ENCODE results near the gene ATP13A5. TPM values are rescaled to one million over a fixed set of nuclear protein-coding genes. Genes with fewer than 3 reads are reported as not detected.

Gene ATP13A5
- total and polyA plus RNA-seq, 2 of the 8 experiments (the other 6 are each of a cell fraction or from before 2014, with no cell fraction given) = not detected

- Histone ChIP-seq H3K79me2 (ENCODE audit: control insufficient read depth in 1 of 2, insufficient read depth in 2 of 2, low read length in 2 of 2) (no peaks in the 10 kb centered on the region), H3K56ac (replicated peaks; ENCODE audit: insufficient read length, low read depth, low read length) (no peak overlapping the region), H4K20me1 (replicated peaks in 1 of 2; ENCODE audit: control insufficient read depth in 1 of 2, insufficient read depth in 2 of 2, low read length in 2 of 2) (no peaks in the 10 kb centered on the region), H3K18ac (ENCODE audit: extremely low read depth, low read length) (no peak overlapping the region), H2BK12ac (ENCODE audit: low read depth, low read length) (no peak overlapping the region), H2BK5ac (ENCODE audit: low read depth, low read length) (no peak overlapping the region), H3K4me1 (replicated peaks in 1 of 4; ENCODE audit: control insufficient read depth in 3 of 4, insufficient read depth in 4 of 4, low read length in 3 of 4) (no peaks in the 10 kb centered on the region), H3K27ac (ENCODE audit: low read depth, low read length) (no peak overlapping the region), H2AFZ (ENCODE audit: low read length) (no peak overlapping the region), H3K79me1 (ENCODE audit: low read depth, low read length) (no peaks in the 10 kb centered on the region), H3K23ac (ENCODE audit: insufficient read length) (no peak overlapping the region), H3K27me3 (replicated peaks in 1 of 4; ENCODE audit: control insufficient read depth in 3 of 4, extremely low read depth in 1 of 4, insufficient read depth in 3 of 4, low read length in 3 of 4) (no peaks in the 10 kb centered on the region), H4K5ac (ENCODE audit: insufficient read length, low read depth, low read length) (no peak overlapping the region), H2BK15ac (ENCODE audit: low read length) (no peak overlapping the region), H3K36me3 (ENCODE audit: control insufficient read depth in 2 of 4, insufficient read depth in 4 of 4, low read length in 3 of 4) (no peaks in the 10 kb centered on the region), H3K23me2 (ENCODE audit: low read depth, low read length) (no peaks in the 10 kb centered on the region; the same call in 1 of the 2 replicates), H3K4ac (replicated peaks; ENCODE audit: insufficient read length, low read depth, low read length) (no peak overlapping the region), H2BK120ac (replicated peaks; ENCODE audit: low read depth, low read length) (no peak overlapping the region), H2AK5ac (ENCODE audit: low read depth, low read length) (no peak overlapping the region), H3K9me3 (ENCODE audit: insufficient read depth in 2 of 2, low read depth in 1 of 2, low read length in 1 of 2) (no peaks in the 10 kb centered on the region), H3K4me3 (ENCODE audit: extremely low read depth in 1 of 4, insufficient read depth in 2 of 4, low read depth in 3 of 4, low read length in 4 of 4) (no peak overlapping the region), H3K14ac (ENCODE audit: insufficient read length) (no peak overlapping the region), H4K91ac (replicated peaks; ENCODE audit: insufficient read length, low read length) (no peak overlapping the region), H3K4me2 (ENCODE audit: insufficient read depth in 1 of 2, low read depth in 2 of 2, low read length in 2 of 2) (no peak overlapping the region), H2BK20ac (ENCODE audit: low read length) (no peak overlapping the region), H4K8ac (ENCODE audit: extremely low read depth, insufficient read depth, low read length) (no peak overlapping the region), H3K9ac (replicated peaks in 1 of 4; ENCODE audit: extremely low read depth in 1 of 4, low read depth in 3 of 4, low read length in 3 of 4) (no peak overlapping the region)
- WGBS, 2 experiments (ENCODE audit: extremely low coverage in 1 of 2, insufficient coverage in 1 of 2, insufficient read length in 1 of 2, insufficient replicate concordance in 2 of 2, low coverage in 1 of 2, low lambda C conversion rate in 2 of 2, missing lambda C conversion rate in 1 of 2) = 86% methylated on average over 1 of the region's 1 CpG; no CpG with 5 or more reads in 1 of the 2 experiments
- DNase-seq (ENCODE audit: low read depth in 1 of 2, low spot score in 2 of 2) = no peak
- ChIA-PET CTCF (ENCODE audit: partially characterized antibody) (no interaction called here), POLR2A (ENCODE audit: partially characterized antibody) (no interaction called here)
- no peak for FAIRE-seq
- TF ChIP-seq, protein P1, sequence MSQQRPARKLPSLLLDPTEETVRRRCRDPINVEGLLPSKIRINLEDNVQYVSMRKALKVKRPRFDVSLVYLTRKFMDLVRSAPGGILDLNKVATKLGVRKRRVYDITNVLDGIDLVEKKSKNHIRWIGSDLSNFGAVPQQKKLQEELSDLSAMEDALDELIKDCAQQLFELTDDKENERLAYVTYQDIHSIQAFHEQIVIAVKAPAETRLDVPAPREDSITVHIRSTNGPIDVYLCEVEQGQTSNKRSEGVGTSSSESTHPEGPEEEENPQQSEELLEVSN (IDR thresholded peaks at IDR 0.05) = no peak
- no peak for TF ChIP-seq ASH2L (IDR thresholded peaks at IDR 0.05; ENCODE audit: low read length)
- no peak for TF ChIP-seq KDM4A (IDR thresholded peaks at IDR 0.05; ENCODE audit: low read depth, low read length, severe bottlenecking)
- no peak for TF ChIP-seq KDM1A (IDR thresholded peaks at IDR 0.05; ENCODE audit: borderline replicate concordance, low read length)
- TF ChIP-seq EZH2 (IDR thresholded peaks at IDR 0.05; ENCODE audit: low read depth, low read length, severe bottlenecking) = no peak
- TF ChIP-seq CBX5 (IDR thresholded peaks at IDR 0.05; ENCODE audit: low read depth, low read length) = no peak
- no peak for TF ChIP-seq SP1 (IDR thresholded peaks at IDR 0.05; ENCODE audit: low read depth, low read length)
- no peak for TF ChIP-seq BRCA1 (IDR thresholded peaks at IDR 0.05; ENCODE audit: low read depth, low read length)
- TF ChIP-seq SP4 (IDR thresholded peaks at IDR 0.05; ENCODE audit: low read length) = no peak
- no peak for TF ChIP-seq RXRA (IDR thresholded peaks at IDR 0.05; ENCODE audit: insufficient read depth, low read depth, low read length)
- no peak for TF ChIP-seq YY1 (IDR thresholded peaks at IDR 0.05; ENCODE audit: low read depth, low read length)
- TF ChIP-seq ATF3 (IDR thresholded peaks at IDR 0.05; ENCODE audit: insufficient read depth, low read depth, low read length) = no peak
- TF ChIP-seq SP2 (IDR thresholded peaks at IDR 0.05; ENCODE audit: low read length) = no peak
- no peak for TF ChIP-seq TAF7 (optimal IDR thresholded peaks at IDR 0.05; ENCODE audit: borderline replicate concordance, low read depth, low read length)
Measured at GRCh38 chr3:193367868-193368267, 10.7 kb downstream of the ATP13A5 start.
